NCI-H187 (cell line): ENCODE results near the gene VTN.

Experiments
- DNase-seq, 2 experiments: peaks; one replicate each; lab custom pipeline; 2025; lab: John Stamatoyannopoulos, UW

VTN gene

DNA sequence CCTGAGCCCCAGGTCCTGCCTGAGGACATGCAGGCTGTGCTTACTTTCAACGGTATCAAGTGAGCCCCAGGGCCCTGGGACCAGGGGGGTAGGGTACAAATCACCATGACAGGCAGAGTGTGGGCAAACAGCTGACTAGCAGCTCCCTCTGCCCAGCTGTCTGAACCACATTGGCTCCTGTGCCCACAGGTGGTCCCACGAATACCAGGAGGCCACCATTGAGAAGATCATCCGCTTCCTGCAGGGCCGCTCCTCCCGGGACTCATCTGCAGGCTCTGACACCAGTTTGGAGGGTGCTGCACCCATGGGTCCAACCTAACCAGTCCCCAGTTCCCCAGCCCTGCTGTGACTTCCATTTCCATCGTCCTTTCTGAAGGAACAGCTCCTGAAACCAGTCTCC lies 25.9 kb upstream of the VTN start:
- DNase-seq = no peak

DNA sequence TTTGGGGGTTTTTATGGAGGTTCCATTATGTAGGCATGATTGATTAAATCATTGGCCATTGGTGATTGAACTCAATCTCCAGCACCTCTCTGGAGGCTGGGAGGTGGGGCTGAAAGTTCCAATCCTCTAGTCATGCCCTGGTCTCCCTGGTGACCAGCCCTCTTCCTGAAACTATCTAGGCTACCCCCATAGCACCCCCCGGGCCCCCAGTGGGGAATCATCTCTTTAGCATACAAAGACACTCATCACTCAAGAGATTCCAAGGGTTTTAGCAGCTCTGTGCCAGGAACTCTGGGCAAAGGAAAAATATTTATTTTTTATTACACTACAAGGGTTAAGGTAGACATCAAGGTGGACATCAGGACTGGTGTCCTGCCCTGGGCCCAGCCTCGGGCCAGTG lies 25.3 kb upstream of the VTN start:
- DNase-seq = no peak

DNA sequence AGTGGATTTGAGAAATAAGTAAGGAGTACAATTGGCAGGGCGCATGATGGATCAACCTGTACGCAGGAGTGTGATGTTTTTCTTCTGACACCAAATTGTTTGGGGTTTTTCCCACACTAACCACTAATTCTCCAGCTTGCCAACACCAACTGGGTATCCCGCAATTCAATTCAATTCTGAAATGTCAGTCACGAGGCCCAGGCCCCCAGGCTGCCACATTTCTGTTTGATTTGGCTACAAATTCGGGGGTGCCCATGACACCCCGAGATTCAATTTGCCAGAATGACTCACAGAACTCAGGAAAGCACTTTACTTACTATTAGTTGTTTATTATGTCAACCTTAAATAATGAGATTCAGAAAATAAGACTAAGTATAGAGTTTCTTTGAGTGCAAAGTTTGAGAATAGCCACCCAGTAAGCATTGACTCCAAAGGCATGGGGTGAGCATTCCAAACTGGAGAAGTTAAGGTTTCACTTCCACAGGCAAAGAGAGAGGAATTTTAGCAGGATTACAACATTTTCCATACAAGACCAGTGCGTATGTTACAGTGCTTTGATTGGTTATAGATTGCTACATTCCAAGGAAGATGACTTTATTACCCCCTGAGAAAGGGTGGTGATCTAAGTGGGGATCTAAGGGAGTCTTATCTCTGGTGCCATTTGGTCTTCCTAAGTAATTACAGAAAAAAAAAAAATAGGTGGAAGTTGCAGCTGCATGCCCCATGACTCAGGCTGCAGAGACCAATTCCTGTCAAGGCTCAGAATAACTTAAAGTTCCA lies 24.4 kb upstream of the VTN start:
- no peak for DNase-seq

DNA sequence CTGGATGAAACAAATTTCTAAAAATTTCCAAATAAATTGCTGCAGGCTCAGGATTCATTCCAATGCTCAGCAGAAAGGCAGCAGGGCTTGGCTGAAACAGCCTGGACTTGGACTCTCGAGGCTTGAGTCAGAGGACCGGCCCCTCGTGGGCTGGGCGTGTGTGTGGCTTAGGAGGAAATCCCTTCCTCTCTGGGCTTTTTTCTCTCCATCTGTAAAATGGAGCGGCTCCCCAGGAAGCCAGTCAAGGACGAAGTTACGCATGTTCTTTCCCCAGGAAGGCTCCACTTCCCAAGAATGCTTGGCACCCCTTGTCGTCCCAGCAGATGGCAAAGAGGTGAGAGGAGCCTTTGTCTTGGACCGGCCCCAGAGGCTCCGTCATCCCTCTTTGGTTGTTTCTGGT lies 22.4 kb upstream of the VTN start:
- DNase-seq = no peak

DNA sequence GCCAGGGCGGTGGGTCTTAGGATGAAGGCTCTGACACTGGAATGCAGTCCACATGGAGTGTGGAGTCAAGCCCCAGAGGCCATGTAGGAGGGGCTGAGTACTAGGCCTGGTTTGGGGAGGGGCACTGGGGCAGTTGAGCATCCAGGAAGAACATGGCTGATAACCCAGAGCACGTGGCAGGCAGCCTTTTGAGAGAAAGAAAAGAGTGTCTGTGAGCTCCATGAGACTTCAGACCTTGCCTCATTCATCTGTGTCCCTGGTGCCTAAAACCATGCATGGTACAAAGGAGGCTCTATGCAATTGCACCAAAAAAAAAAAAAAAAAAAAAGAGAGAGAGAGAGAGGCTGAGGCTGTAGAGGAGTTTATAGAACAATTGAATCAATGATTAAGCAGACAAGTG lies 21.3 kb upstream of the VTN start:
- DNase-seq = no peak

DNA sequence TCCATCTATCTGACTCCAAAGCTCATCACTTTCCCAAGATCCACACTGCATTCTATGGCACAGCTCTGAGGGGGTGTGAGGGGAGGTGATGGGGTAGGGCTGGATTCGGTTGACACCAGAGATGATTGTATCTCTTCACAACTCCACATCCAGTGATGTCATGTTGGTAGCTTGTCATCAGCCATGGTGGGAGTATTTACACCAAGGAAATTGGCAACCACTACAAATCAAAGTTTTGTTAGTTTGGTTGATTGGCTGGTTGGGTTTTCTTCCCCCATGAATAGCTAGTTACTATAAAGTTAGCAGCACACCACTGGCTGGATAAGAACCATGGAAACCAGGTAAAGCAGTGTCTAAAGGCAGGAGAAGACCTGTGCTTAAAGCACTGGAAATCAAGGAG lies 20.9 kb upstream of the VTN start:
- DNase-seq = no peak

DNA sequence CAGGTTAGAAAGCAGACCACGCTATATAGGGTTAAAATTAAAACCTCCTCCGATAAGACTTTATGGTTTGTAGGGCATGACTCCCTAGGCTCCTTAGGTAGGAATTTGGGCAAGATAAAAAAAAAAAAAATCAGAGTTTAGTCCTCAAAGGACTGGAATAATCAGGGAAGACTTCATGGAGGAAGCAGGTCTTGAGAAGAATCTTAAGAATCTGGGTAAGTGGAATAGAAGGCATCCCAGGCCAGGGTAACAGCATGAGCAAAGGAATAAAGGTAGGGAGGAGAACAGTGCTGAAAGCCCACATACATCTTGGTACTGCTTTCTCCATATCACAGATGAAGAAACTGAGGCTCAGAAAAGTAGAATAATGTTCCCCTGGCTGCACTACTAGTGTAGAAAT lies 20.5 kb upstream of the VTN start:
- no peak for DNase-seq

DNA sequence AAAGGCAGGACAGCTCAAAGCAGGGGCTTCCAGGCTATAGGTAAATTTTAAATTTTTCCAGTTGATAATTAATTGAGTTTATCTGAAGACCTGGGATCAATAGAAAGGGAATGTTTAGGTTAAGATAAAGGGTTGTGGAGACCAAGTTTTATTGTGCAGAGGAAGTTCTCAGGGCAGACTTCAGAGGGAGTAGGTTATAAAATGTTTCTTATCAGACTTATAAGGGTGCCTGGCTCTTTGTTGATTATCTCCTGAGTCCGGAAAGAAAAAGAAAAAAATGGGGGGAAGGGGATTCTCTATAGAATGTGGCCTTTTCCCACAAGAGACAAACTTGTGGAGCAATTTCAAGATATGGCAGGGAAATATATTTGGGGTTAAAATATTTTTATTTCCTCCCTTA lies 20.0 kb upstream of the VTN start:
- DNase-seq = no peak

DNA sequence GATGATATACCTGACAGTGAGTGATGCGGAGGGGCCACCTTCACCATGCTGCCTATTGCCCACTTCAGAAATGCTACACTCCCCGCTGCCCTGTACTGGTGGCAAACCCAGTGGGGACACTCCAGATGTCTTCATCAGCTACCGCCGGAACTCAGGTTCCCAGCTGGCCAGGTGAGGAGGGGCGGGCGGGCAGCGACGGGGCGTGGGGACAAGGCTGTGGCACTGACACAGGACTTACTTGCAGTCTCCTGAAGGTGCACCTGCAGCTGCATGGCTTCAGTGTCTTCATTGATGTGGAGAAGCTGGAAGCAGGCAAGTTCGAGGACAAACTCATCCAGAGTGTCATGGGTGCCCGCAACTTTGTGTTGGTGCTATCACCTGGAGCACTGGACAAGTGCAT lies 18.0 kb upstream of the VTN start:
- DNase-seq = no peak

DNA sequence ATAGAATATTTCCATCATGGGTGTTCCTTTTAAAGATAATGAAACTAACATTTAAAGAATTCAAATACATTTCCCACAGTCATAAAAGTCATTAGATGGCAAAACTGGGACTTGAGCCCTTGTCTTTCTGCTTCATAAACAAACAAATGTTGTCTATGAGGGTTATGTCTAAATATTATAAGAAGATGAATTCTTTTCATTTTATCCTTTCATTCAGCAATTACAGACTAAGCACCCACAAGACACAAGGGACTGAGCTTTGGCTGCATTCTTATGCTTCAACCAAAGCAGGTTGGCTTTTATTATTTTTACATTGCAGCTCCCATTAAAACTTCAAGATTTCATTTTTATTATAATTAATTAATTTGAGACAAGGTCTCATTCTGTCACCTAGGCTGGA lies 16.3 kb upstream of the VTN start:
- no peak for DNase-seq

DNA sequence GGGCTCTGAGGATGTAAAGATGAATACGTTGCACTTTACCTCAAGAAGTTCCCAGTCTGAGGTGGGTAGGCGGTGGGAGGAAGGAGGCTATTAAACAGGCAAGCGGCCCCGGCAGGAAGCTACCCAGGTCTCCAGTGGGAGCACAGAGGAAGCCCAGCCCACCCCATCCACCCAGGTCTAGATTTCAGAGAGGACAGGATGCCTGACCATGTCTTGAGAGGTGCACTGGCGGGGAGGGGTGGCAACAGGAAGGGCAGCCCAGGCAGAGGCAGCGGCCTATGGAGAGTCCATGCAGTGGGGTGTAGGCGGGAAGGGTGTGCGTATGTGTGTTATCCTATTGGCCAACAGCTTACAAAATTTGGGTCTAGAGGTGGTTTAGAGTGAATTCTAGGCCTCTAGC lies 15.3 kb upstream of the VTN start:
- DNase-seq = no peak

DNA sequence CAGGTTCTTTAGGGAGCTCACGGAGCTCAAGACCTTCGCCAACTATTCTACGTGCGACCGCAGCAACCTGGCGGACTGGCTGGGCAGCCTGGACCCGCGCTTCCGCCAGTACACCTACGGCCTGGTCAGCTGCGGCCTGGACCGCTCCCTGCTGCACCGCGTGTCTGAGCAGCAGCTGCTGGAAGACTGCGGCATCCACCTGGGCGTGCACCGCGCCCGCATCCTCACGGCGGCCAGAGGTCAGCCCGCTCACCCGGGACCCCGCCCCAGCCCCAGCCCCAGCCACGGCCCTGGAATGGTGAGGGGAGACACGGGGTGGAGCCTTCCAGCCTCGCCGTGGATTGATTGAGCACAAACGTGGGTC lies 14.9 kb upstream of the VTN start:
- DNase-seq = no peak

DNA sequence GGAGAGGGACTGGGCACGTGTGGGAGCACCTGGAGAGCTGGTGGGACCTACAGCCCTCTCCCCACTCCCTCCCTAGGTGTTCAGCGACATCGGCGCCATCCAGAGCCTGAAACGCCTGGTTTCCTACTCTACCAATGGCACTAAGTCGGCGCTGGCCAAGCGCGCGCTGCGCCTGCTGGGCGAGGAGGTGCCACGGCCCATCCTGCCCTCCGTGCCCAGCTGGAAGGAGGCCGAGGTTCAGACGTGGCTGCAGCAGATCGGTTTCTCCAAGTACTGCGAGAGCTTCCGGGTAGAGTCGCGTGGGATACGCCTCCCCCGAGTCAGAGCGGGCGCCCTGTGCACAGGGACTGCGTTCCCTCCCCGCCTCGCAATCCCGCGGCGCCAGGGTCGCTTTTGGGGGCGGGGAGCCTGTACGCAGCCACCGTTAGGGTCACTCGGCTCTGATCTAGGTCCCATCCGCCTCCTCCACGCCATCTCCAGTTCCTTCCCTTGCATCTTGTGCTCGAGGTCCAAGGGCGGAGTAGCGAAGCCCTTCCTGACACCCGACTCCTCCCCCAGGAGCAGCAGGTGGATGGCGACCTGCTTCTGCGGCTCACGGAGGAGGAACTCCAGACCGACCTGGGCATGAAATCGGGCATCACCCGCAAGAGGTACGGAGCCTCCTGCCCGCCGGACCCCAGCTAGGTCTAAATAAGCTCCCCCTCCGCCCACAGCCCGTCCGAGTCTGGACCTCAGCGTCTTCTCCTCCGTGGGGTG lies 14.4 kb upstream of the VTN start:
- DNase-seq = peak; percentile 36 to 85

DNA sequence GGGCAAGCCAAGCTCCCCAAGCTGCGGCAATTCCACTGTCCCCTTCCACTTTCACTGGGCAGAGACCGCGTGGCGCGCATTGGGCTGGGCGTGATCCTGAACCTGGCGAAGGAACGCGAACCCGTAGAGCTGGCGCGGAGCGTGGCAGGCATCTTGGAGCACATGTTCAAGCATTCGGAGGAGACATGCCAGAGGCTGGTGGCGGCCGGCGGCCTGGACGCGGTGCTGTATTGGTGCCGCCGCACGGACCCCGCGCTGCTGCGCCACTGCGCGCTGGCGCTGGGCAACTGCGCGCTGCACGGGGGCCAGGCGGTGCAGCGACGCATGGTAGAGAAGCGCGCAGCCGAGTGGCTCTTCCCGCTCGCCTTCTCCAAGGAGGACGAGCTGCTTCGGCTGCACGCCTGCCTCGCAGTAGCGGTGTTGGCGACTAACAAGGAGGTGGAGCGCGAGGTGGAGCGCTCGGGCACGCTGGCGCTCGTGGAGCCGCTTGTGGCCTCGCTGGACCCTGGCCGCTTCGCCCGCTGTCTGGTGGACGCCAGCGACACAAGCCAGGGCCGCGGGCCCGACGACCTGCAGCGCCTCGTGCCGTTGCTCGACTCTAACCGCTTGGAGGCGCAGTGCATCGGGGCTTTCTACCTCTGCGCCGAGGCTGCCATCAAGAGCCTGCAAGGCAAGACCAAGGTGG lies 11.2 kb upstream of the VTN start:
- DNase-seq = no peak

DNA sequence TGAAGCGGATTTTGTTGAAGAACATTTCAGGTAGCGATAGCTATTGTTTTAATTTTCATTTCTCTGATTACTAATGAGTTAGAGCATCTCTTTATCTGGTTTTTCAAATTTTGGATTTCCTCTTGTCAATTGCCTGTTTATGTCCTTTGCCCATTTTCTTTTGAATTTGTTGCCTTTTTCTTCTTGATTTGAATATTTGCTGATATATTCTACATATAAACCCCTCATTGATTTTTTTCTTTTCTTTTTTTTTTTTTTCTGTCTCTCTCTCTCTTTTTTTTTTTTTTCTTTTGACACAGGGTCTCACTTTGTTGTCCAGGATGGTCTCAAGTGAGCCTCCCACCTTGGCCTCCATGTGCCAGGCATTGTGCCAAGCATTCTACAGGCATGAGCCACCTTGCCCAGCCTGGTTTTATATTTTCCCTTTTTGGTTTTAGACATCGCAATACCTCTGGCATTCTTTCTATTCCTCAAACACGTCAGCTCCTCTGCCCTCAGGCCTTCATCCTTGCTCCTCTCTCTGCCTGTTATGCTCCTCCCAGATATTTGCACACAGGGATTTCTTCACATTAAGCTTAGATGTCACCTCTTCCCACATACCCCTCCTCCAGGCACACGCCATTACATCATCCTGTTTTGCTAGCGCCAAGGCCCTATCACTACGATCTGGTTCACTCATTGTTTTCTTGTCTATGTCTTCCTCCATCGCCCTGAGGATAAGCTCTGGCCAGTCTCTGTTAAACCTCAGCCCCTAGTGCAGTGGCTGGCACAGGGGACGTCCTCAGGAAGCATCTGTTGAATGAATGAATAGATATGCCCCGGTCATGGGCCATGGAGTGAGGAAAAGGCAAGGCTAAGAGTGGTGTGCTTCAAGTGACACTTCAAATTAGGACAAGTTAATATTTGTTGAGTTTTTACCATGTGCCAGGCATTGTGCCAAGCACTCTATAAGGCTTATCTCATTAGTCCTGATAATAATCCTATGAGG lies 10.0 kb upstream of the VTN start:
- DNase-seq = no peak

DNA sequence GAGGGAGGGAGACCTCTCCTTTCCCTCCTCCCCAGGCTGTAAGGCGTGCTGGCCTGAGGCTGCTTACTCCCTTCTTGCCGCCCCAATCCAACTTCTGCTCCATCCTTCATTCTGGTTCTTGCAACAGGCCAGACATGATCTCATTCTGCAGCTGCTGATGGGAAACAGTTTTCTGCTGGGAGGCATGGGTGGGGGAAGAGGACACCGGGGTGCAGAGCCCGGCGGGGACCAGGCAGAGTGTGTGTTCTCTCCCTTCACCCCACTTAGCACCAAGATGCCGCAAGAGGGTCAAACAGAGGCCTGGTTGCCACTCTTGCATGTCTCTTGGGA lies 2.8 kb upstream of the VTN start:
- DNase-seq = no peak

DNA sequence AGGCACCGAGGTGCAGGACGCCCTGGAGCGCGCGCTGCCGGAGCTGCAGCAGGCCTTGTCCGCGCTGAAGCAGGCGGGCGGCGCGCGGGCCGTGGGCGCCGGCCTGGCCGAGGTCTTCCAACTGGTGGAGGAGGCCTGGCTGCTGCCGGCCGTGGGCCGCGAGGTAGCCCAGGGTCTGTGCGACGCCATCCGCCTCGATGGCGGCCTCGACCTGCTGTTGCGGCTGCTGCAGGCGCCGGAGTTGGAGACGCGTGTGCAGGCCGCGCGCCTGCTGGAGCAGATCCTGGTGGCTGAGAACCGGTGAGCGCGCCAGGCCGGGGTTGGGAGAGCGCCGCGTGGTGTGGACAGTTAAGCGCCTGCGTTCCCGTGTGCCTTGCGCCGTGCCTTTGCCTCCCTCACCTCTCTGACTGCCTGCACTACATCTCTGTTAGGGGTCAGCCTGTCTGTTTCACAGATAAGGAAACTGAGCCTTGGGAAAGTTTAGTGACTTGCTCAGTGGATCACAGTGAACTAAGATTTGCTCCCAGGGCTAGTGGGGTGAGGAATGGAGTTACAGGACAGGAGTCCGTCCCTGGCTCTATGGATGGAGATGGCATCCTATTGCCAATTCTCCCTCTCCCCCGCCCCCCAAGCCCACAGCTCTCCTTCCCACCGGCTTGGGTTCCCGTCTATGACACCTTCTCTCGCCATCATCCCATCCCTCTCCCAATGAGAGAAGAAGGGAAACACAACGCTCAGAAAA lies 2.3 kb upstream of the VTN start:
- DNase-seq = no peak

DNA sequence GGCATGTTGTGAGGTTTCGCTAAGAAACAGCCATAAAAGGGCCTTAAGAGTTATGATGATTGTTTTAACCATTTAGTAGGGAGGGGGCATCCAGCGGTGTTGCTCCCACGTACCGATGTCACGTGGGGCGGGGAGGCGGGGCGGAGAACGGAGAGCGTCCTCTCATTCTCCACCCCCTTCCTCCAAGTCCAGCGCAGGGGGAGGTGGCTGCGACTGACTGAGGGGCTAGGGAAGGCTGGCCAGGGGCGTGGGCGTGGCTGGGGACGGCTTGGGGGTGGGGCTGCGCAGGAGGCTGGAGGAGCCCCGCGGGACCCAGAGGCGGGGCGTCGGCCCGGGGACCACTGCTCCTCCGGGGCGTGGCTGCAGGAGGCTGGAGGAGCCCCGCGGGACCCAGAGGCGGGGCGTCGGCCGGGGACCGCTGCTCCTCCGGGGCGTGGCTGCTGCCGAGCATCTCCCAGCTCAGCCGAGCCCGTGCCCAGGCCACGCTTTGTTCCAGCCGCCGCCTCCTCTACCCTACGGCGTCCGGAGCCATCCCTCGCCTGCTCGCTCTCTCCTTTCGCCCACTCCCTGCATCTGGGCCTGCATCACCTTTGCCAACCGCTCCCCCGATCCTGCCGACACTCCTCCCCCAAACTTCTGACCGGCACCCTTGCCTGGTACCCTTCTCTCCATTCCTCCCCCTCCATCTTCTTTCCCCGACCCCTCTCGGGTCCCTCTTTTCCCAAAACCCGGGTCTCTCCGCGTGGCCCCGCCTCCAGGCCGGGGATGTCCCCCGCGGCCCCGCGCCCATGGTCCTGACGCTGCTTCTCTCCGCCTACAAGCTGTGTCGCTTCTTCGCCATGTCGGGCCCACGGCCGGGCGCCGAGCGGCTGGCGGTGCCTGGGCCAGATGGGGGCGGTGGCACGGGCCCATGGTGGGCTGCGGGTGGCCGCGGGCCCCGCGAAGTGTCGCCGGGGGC lies 1.4 kb upstream of the VTN start, which contains the start of gene SARM1:
Gene SARM1 (plus strand): TSS at position 450 of the 958 bp plus-strand sequence. CDS start 339 bp downstream, at position 789.
- peak; percentile 48 to 89 for DNase-seq

DNA sequence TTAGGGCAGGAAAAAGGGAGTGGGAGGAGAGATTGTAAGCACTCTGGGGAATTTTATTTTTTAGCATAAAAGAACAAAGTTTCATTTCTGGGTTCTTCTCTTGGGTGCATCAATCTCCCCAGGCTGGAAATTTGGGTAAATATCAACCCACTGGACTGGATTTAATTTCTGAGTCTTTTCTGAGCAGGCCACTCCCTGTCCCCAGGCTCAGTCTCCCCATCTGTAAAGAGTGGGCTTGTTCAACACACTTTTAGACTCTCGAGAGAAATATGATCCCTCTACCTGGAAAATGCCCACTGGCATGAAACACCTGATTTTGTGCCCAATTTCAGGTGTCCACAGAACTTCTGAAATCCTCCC lies 617 bp upstream of the VTN start:
- DNase-seq = no peak

DNA sequence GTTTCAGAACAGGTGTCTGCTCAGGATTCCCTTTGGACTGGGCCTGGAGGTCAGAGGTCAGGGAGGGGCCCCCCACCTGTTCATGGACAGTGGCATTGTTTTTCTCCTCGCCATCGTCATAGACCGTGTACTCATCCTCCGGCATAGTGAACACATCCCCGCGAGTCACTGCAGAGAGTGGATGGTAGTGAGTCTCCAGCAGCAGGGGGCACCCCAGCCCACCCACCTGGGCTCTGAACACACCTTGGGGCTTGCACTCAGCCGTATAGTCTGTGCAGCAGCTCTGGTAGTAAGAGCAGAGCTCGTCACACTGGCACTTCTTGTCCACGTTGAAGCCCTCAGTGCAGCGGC lies 448 bp downstream of the VTN start:
- no peak for DNase-seq
